ENCODE measurements around the gene RBP3. TPM values are rescaled to one million over a fixed set of nuclear protein-coding genes. Genes with fewer than 3 reads are reported as not detected.

The RBP3 gene
- total RNA-seq, 1 experiment from 2014 or later, result not detected

DNA sequence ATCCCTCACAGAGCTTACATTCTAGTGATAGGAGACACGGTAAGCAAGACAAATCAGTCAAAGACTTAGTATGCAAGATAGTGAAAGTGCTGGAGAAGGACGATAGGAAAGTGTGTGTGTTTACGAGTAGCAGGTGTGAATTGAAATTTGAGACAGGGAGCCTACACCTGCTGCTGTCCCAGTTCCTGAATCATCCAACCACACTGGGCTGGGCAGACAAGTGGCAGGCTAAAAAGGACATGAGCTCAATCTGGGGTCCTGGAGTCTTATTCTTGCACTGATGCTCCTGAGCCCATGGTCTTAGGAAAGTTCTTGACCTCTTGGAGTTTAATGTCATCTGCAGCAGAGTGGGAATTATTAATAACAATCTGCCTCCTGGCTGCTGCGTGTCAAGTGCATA lies 16.2 kb downstream of the RBP3 start:
- Histone ChIP-seq H3K79me2 (ENCODE audit: low read depth) (no peaks in the 10 kb centered on the region), H3K9me2 (ENCODE audit: insufficient read depth) (no peaks in the 10 kb centered on the region), H2AFZ (no peak overlapping the region), H3K36me3 (ENCODE audit: low read depth) (no peaks in the 10 kb centered on the region), H3K4me2 (peak overlapping the region; percentile 55), H3K4me1 (replicated peaks; ENCODE audit: insufficient read depth) (peaks cover 43% of the 10 kb centered on the region), H3K4me3 (no peak overlapping the region), H3F3A (ENCODE audit: insufficient read depth, low read depth) (peaks cover 19% of the 10 kb centered on the region), H4K20me1 (ENCODE audit: insufficient read depth) (no peaks in the 10 kb centered on the region), H3K27ac (no peak overlapping the region), H3K9me3 (ENCODE audit: insufficient read depth, low read depth) (no peaks in the 10 kb centered on the region), H3K27me3 (ENCODE audit: insufficient read depth, low read depth) (no peaks in the 10 kb centered on the region)
- POLR2A ChIA-PET (ENCODE audit: unreplicated experiment), result interaction anchor here (0.5 to 0.9 kb wide), 4 partner anchors 20 to 1368 kb away, joined by 8 to 15 read pairs (median 10); partner anchors contain the start of gene ZNF488
- CTCF ChIA-PET, result interaction anchor here (0.7 kb wide), 1 partner anchor 78 kb away, joined by 3 read pairs; no protein-coding TSS in a partner anchor
- intact Hi-C loops (cut with micrococcal nuclease; ENCODE audit: unreplicated experiment), result loop anchor here (5.0 kb wide), 1 partner anchor 58 kb away; no protein-coding TSS in a partner anchor
- no peak for TF ChIP-seq EZH2 (IDR thresholded peaks at IDR 0.05; ENCODE audit: low read depth)
- no peak for TF ChIP-seq CTCF (conservative IDR thresholded peaks at IDR 0.05)
- no TSS peak for BruUV-seq (replicated peaks)
- peak; percentile 47 to 83 for DNase-seq

- H3K4me2 ChIP-seq, result peak overlapping the region; percentile 55
- no peak overlapping the region for H3K27ac ChIP-seq
- BruUV-seq (replicated peaks), result no TSS peak
- peaks cover 43% of the 10 kb centered on the region for H3K4me1 ChIP-seq (replicated peaks; ENCODE audit: insufficient read depth)
- no peaks in the 10 kb centered on the region for H3K27me3 ChIP-seq (ENCODE audit: insufficient read depth, low read depth)
- ChIA-PET POLR2A (ENCODE audit: unreplicated experiment) (interaction anchor here (0.5 to 0.9 kb wide), 6 partner anchors 19 to 1368 kb away, joined by 3 to 15 read pairs (median 8); no protein-coding TSS in a partner anchor), CTCF (interaction anchor here (0.7 kb wide), 1 partner anchor 77 kb away, joined by 3 read pairs; no protein-coding TSS in a partner anchor)
- H2AFZ ChIP-seq, result no peak overlapping the region
- peaks cover 19% of the 10 kb centered on the region for H3F3A ChIP-seq (ENCODE audit: insufficient read depth, low read depth)
- no peak overlapping the region for H3K4me3 ChIP-seq
- no peaks in the 10 kb centered on the region for H3K9me2 ChIP-seq (ENCODE audit: insufficient read depth)
- no peak for DNase-seq
- H3K36me3 ChIP-seq (ENCODE audit: low read depth), result no peaks in the 10 kb centered on the region
- H3K9me3 ChIP-seq (ENCODE audit: insufficient read depth, low read depth), result no peaks in the 10 kb centered on the region
- no peaks in the 10 kb centered on the region for H3K79me2 ChIP-seq (ENCODE audit: low read depth)
- intact Hi-C loops (cut with micrococcal nuclease; ENCODE audit: unreplicated experiment), result loop anchor here (5.0 kb wide), 1 partner anchor 57 kb away; no protein-coding TSS in a partner anchor
- no peaks in the 10 kb centered on the region for H4K20me1 ChIP-seq (ENCODE audit: insufficient read depth)
- TF ChIP-seq CTCF (conservative IDR thresholded peaks at IDR 0.05) (no peak), EZH2 (IDR thresholded peaks at IDR 0.05; ENCODE audit: low read depth) (no peak)
These were observed 16.7 kb downstream of the RBP3 start for GRCh38 chr10:47364911-47365310.

DNA sequence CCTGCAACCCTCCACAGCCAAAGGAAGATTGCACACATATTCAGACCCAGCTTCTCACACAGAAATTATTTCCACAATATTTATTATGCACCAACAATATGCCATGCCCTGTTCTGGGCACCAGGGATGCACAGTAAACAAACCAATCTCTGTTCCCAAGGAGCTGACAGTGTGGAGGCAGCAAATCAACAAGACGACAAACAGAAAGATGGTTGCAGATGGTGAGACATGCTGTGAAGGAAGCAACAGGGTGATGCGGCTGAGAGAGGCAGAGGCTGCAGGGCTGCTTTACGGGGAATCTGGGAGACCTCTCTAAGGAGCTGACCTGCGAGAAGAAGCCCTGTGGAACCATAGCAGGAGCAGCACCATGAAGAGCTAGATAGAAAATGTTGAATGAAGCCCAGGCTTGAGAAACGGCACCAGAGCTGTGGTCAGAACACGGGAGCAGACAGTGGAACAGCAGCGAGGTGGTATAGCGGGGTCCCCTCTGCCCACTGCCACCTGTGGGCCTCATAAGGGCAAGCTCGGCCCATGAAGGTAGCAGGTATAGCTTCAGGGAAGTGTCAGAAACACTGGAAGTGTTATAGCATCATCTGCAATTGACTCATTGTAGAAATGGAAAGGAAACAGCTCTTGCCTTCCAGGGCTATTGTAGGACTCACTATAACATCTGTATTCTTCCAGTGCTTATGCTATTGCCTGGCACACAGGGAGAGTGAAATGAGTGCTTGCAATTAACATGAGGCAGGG lies 17.4 kb downstream of the RBP3 start:
- H3F3A ChIP-seq (ENCODE audit: insufficient read depth, low read depth), result peaks cover 19% of the 10 kb centered on the region
- no TSS peak for BruUV-seq (replicated peaks)
- ChIA-PET POLR2A (ENCODE audit: unreplicated experiment) (interaction anchor here (0.6 to 0.9 kb wide), 4 partner anchors 18 to 848 kb away, joined by 3 to 11 read pairs (median 6); no protein-coding TSS in a partner anchor), CTCF (no interaction called here)
- H3K27me3 ChIP-seq (ENCODE audit: insufficient read depth, low read depth), result no peaks in the 10 kb centered on the region
- H3K4me1 ChIP-seq (replicated peaks; ENCODE audit: insufficient read depth), result peaks cover 43% of the 10 kb centered on the region
- no peak overlapping the region for H3K4me3 ChIP-seq
- no peaks in the 10 kb centered on the region for H3K9me2 ChIP-seq (ENCODE audit: insufficient read depth)
- no peaks in the 10 kb centered on the region for H3K36me3 ChIP-seq (ENCODE audit: low read depth)
- H3K27ac ChIP-seq, result no peak overlapping the region
- no peak overlapping the region for H3K4me2 ChIP-seq
- no peak for TF ChIP-seq CTCF (conservative IDR thresholded peaks at IDR 0.05)
- no peak for TF ChIP-seq EZH2 (IDR thresholded peaks at IDR 0.05; ENCODE audit: low read depth)
- H2AFZ ChIP-seq, result no peak overlapping the region
- intact Hi-C loops (cut with micrococcal nuclease; ENCODE audit: unreplicated experiment), result no loop called here
- H3K9me3 ChIP-seq (ENCODE audit: insufficient read depth, low read depth), result no peaks in the 10 kb centered on the region
- H4K20me1 ChIP-seq (ENCODE audit: insufficient read depth), result no peaks in the 10 kb centered on the region
- no peaks in the 10 kb centered on the region for H3K79me2 ChIP-seq (ENCODE audit: low read depth)
- DNase-seq, result no peak
